DMS153 treated with DMSO at 0.1 percent for 48 hours (cell line): Measurements from ENCODE around the gene PALLD.
A peak's percentile ranks its signal among the peaks of the same experiment; 100 is the strongest.
"Not testable (repeated sequence)": the region's sequence is repeated elsewhere in the genome, so short reads cannot be mapped to it uniquely, and the experiment has no call there.

ENCODE experiments used
- DNase-seq: peaks from one replicate; lab custom pipeline; 2025; ENCODE audit not compliant: unreplicated experiment; lab: John Stamatoyannopoulos, UW

PALLD gene

GRCh38 chr4:168696280-168696679 is 199.4 kb downstream of the PALLD start:
- no peak for DNase-seq

DNA sequence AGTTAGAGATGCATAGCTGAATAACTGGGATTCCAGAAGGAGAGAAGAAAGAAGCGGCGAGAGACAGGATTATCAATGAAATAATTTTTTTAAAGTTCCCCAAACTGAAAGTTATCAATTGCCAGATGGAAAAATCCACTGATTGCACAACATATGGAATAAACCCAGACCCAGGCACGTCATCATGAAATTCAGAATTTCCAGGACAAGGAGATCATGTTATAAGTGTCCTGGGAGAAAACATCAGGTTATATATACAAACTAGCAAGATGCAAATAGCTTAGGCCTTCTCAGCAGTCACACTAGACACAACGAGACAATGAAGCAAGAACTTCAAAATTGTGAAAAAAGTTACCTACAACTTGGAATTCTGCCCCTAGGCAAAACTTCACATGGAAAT is 200.0 kb downstream of the PALLD start:
- DNase-seq = no peak

- DNase-seq = peak; percentile 17
Observed at GRCh38 chr4:168699224-168699878, 202.5 kb downstream of the PALLD start.

DNA sequence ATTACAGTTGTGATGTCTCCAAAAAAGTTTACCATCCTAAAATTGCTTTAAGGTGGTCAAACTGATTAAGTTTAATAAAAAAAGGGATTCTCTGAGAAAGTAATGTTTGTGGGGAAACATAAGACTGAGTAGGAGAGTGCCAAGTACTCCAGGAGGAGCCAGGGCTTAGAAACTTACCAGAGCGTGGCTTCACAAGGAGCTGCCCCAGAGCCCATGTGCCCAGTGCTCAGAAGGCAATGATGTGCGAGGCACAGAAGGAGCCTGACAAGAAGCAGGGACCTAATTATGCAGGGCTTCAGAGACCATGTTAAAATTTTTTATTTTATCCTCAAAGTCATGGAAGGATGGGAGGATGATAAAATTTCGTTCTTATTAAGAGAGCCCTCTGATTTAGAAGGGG is 204.2 kb downstream of the PALLD start:
- DNase-seq = no peak

DNA sequence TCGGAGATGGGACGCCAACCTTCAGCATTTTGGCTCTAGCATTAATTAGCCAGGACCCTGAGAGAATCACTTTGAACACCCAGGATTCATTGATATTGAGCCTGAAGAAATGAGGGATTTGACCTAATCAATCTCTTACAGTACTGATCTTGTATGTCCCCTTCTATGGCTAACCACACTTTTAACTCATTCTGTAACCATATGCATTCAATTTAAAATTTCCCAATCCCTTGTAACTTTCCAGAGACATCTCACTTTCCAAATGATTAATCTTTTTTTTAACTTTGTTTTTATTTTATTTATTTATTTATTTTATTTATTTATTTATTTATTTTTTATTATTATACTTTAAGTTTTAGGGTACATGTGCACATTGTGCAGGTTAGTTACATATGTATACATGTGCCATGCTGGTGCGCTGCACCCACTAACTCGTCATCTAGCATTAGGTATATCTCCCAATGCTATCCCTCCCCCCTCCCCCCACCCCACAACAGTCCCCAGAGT is 205.8 kb downstream of the PALLD start:
- DNase-seq = not testable (repeated sequence)

DNA sequence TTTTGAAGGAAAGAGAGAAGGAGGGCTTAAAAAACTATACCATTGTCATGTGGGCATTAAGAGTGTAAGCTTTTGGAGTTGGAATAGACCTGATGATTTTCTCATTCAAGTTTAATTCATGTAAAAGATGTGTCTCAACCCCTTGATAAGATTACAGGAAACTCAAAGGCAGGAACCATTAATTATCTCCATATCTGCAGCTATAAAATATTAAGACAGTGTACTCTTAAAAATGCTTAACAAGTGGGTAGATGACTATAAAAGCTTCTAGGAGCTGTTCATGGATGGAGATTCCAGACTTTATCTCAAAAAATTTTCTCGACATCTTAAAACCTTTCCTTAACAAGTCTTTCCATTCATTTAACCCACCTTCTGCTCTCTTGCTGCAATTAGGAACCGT is 208.3 kb downstream of the PALLD start:
- no peak for DNase-seq

GRCh38 chr4:168707205-168707604 is 210.4 kb downstream of the PALLD start:
- no peak for DNase-seq

DNA sequence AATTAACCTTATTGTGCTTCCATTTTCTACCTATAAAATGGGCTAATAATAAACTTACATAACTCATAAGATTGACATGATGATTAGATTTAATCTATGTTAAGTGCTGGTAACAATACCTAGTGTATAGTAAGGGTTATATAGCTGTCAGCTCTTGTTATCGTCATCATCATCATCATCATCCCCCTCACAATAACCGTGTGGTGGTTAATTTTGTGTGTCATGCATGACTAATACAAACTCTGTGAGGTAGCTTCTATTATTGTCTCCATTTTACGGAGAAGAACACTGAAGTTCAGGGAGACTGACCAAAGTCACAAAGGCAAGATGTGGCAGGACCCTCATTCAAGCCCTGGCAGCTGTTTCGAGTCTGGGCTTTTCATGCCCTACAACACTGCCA is 211.3 kb downstream of the PALLD start:
- DNase-seq = no peak

DNA sequence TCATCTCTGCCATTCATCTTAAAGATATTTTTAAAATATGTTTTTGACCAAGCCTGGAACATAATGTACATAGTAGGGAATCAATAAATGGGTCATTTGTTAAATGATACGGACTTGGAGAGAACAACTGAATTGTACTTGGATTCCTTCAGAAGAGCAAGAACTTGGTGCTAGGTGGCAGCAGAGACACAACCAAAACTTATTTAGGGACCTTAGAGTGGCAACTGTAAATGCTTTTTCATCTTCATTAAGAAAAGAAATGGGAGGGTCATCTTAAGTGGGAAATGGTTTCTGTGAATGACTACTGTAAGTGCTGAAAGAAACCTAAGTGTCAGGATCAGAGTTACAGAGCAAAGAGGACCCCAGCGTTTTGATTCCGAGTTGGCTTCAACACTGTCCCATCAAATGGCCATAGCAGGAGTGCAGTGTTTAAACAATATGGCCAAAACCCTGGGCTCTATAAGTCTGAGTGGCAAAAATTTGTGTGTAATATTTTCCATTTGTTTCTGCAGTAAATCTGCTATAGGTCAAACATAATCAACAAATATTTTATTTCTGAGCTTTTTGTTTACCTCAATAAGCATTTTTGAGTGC is 213.6 kb downstream of the PALLD start:
- no peak for DNase-seq

DNA sequence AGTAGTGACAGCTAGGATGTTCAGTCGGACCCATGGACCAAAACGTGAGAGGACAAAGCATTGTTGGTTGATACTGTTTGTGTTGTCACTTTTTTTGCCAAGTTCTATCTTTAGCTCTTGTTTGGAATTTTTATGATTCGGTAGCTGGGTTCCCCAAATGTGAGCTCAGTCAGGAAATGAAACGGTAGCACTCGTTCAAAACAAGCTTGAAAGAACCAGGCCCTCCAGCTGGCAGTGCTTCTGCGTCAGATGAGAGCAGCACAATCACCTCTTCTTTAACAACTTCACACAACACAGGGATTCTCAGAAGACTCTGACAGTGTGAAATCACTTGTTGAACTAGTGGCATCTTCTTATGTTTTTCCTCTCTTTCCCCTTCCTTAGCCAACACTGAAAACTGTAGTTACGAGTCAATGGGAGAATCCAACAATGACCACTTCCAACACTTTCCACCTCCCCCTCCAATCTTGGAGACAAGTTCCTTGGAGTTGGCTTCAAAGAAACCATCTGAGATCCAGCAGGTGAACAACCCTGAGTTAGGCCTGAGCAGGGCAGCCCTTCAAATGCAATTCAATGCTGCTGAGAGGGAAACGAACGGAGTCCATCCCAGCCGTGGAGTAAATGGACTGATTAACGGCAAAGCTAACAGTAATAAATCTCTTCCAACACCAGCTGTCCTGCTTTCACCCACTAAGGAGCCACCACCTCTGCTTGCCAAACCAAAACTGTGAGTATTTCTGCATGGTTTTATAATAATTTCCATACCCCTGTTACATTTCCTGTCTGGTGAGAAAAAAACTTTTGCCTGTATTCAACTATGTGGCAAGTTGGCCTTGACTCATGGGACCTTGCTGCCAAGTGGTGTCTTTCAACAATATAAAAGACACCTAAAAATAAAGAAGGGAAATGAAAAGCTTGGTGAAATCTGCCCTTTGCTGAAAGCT is 214.6 kb downstream of the PALLD start:
- peak; percentile 20 for DNase-seq

DNA sequence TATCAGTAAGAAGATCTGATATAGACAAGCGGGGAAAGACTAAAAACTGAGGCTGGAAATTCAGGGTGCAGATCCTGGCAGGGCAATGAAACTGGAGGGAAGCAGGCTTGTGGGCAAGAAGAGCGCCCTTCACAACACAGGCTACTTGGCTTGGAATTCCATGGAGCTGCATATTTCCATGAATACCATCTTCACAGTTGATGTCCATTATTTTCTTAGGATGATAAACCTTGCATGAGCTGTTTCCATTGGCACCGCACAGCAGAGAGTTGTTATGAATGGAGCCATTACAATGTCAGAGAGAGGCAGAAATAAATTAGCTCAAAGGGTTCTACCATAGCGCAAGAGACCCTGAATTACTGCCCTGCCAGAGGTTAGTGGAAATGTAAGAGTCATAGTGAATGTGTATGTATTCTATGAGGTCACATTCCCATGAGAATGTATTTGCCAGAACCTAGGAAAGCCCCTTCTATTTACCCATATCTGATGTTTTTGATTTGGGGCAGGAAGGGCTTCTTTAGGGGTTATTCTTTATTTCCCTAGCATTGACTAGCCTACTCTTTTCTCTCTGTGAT is 215.6 kb downstream of the PALLD start:
- no peak for DNase-seq

- DNase-seq = peak; percentile 97
Observed at GRCh38 chr4:168713253-168713652, 216.4 kb downstream of the PALLD start.

DNA sequence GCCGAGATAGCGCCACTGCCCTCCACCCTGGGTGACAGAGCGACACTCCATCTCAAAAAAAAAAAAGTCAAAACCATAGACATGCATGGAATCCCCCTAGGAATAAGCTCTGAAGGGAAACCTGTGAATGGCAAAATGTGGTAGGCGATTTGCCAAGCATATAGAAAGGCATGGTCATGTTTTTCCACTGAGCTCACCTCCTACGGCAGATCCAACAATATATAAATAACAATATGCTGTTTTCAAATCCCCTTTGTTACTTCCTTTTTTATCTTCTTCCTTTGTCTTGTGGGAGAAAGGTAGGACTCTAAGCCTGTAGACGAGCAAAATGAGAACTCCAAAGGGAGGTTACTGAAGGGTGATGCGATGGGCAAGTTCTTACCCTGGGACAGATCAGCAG is 219.0 kb downstream of the PALLD start:
- DNase-seq = no peak

DNA sequence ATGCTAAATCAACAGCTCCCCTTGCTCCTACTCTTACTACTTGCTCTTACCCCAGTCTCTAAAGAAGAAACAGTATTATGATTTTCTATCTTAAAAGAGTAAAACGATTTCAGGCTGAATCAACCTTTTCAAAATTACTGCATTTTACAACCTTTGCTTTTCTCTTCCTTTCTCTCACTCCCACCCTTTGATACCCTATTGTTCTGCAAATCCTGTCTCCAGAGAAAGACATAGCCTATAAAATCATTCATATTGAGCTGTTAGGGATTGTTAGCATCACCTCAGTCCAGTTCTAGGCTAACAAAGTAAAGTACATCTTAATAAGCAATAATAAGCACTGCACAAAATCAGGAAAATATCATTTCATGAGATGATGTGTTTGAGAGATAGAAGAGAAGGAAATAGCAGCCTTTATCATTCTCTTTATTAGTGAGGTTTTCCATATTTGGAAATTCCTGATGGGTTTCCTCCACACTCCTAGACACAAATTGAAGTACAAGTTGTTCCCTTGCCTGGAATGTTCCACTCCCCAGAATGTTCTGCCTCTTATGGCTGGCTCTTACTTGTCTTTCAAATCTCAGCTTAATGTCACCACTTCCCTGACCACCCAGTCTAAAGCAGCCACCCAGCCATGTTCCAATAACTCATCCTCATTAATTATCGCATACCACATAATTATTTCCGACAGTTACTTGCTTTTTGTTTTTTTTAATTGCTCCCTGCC is 219.7 kb downstream of the PALLD start:
- DNase-seq = no peak

DNA sequence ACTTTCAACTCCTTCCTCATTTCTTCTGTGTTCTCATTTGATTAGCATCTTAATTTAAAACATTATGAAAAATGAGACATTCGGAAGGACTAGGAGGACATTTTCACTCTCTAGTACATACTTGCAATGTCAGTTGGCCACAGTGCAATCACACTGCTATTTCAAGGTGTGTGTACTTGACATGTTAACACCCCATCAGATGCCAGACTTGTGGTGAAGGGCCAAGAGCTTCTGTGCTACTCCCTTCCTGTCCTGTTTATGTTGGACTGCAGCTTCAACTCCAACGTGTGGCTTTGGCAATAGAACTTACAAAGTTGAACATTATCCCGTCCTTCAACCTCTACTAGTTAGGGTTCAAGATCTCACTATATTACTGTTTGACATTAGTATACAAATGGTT is 221.0 kb downstream of the PALLD start:
- no peak for DNase-seq

GRCh38 chr4:168719725-168720124 is 222.9 kb downstream of the PALLD start:
- DNase-seq = no peak

DNA sequence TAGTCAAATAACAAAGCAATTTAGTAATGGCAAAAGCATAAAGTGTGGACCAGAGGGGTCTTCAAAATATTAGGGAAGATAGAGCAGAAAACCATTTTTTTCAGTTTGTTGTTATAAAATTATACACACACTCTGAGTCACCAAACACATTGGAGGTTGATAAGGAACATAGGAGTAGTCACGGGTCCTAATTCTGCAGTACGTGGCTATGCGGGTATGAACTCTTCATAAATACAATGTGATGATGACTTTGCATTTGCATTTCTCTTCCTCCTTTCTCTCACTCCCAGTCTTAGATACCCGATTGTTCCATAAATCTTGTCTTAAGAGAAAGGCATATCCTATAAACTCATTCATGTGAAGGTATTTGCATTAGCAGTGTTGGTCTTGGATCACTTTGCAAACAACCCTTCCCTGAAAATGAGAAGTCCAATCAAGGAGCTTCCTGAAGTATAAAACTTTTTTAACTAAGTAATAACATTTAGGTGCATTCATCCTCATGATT is 223.6 kb downstream of the PALLD start:
- no peak for DNase-seq

DNA sequence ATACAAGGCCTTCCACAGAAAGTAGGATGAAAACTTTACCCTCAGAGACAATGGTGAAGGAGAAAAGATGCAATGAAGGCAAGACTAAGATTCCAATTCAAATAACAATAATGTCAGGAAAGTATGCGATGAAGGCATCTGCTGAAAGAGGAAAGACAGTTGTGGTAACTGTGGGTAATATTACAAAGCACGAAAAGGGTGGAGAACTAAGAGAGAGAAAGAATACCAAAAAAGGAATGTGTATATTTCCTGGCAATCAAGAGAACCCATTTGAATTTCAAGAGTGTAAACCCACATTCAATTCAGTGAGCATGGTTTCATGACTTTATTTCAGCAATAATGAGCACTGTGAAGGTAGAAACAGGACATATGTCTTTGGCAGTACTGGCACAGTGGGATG is 225.5 kb downstream of the PALLD start:
- DNase-seq = no peak

DNA sequence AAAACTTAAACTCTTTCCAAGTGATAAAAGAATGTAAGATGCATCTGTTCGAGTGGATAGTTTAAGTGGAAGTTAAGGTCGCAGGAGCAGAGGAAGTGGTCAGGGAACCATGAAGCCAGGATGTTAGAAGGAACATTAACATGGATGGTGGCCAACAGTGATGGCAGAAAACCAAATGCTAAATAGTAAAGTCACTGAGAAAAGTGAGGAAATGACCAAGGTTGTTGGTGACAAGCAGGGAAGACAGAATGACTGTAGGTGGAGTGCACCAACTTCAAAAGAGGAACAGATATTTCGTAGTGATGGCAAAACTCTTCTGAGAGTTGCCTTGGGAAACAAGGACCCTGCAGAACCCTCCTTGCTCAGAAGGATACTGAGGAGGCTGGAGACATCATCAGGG is 226.2 kb downstream of the PALLD start:
- no peak for DNase-seq

DNA sequence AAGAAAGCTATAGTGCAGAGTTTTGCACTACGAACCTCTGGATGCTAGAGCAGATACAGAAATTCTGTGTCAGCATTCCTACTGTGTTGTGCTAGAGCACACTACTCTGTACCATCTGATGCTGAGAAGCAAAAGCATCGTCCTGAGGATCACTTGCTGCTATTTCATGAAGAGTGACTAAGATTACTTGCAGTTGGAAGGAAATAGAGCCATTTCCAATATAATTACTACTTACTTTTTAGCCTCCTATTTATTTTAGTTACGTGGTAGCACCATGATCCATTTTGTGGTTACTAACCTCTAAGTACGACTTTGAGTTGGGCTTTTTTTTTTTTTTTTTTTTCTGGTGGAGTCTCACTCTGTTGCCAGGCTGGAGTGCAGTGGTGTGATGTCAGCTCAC is 226.7 kb downstream of the PALLD start:
- DNase-seq = no peak

DNA sequence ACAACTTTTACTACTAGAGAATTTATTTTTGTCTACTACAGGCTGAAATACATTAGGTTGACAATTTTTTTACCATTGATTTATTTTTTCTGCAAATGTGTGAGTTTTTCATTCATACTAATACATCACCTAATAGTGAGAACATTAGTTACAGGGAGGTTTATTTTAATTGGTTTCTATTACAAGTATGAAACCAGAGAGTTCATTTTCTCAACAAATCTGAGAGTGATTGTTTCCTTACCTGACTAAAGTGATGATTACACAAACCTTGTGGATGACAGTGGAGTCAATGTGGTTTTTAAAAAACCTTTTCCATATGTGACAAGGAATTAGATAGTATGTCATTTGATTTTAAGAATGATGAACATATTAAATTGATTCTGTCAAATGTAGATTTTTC is 227.4 kb downstream of the PALLD start:
- no peak for DNase-seq
